GM23338 (cell line): ENCODE measurements around the gene MMP25.

Experiments
- CTCF ChIP-seq, 2 experiments: fragments of 200-600 bp in 1 of 2; sonication (generic) in 1 of 2; conservative IDR thresholded peaks; 2 replicates each; pipeline versions ENCODE4 v1.5.1 to v1.6.1; 2016 to 2017; ENCODE audit warnings: antibody characterized with exemption in 2 of 2, low read depth in 2 of 2, mild to moderate bottlenecking in 2 of 2, moderate library complexity in 1 of 2
- EZH2phosphoT487 ChIP-seq: fragments of 200-600 bp; sonication (generic); IDR thresholded peaks from one replicate; pipeline ENCODE4 v1.8.1; 2018; ENCODE audit warnings: antibody characterized with exemption; ENCODE audit not compliant: unreplicated experiment
- POLR2AphosphoS5 ChIP-seq: IDR thresholded peaks from 2 replicates; pipeline ENCODE4 v1.6.1; 2016; ENCODE audit warnings: antibody characterized with exemption, low read depth

- no peak for TF ChIP-seq CTCF (conservative IDR thresholded peaks at IDR 0.05; ENCODE audit: low read depth in 2 of 2)
- TF ChIP-seq POLR2AphosphoS5, result no peak
- TF ChIP-seq EZH2phosphoT487, result no peak
Observed at GRCh38 chr16:3050487-3050886, 4.1 kb downstream of the MMP25 start.
